Measurements from ENCODE around the gene FGL2.

Gene FGL2

GRCh38 chr7:77199013-77199966 is at the start of gene FGL2:
Gene FGL2, minus strand, starts transcription at chr7:77199819. Its CDS starts 26 bp downstream, at chr7:77199793.
- TF ChIP-seq, protein P1, sequence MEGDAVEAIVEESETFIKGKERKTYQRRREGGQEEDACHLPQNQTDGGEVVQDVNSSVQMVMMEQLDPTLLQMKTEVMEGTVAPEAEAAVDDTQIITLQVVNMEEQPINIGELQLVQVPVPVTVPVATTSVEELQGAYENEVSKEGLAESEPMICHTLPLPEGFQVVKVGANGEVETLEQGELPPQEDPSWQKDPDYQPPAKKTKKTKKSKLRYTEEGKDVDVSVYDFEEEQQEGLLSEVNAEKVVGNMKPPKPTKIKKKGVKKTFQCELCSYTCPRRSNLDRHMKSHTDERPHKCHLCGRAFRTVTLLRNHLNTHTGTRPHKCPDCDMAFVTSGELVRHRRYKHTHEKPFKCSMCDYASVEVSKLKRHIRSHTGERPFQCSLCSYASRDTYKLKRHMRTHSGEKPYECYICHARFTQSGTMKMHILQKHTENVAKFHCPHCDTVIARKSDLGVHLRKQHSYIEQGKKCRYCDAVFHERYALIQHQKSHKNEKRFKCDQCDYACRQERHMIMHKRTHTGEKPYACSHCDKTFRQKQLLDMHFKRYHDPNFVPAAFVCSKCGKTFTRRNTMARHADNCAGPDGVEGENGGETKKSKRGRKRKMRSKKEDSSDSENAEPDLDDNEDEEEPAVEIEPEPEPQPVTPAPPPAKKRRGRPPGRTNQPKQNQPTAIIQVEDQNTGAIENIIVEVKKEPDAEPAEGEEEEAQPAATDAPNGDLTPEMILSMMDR (IDR thresholded peaks at IDR 0.05; ENCODE audit: borderline replicate concordance, control extremely low read depth, extremely low read depth, insufficient read depth, missing control alignments): no peak
- no peak for DNase-seq (ENCODE audit: low spot score)
- in situ Hi-C loops (cut with MboI; ENCODE audit: low sequenced_read_pairs, unreplicated experiment): no loop called here

GRCh38 chr7:77248154-77248553 is 48.5 kb upstream of the FGL2 start:
- TF ChIP-seq, protein P1 (IDR thresholded peaks at IDR 0.05; ENCODE audit: borderline replicate concordance, control extremely low read depth, extremely low read depth, insufficient read depth, missing control alignments): no peak
- no peak for DNase-seq (ENCODE audit: low spot score)
- in situ Hi-C loops (cut with MboI; ENCODE audit: low sequenced_read_pairs, unreplicated experiment): loop anchor here (5.0 to 10.0 kb wide), 2 partner anchors 84 to 123 kb away; partner anchors contain the start of gene CCDC146

- TF ChIP-seq, protein P1 (IDR thresholded peaks at IDR 0.05; ENCODE audit: borderline replicate concordance, control extremely low read depth, extremely low read depth, insufficient read depth, missing control alignments): peak; percentile 63
- in situ Hi-C loops (cut with MboI; ENCODE audit: low sequenced_read_pairs, unreplicated experiment): loop anchor here (5.0 to 10.0 kb wide), 2 partner anchors 85 to 123 kb away; partner anchors contain the start of gene CCDC146
- DNase-seq (ENCODE audit: low spot score): peak; percentile 69
These were observed 47.7 kb upstream of the FGL2 start for GRCh38 chr7:77247206-77247850.

GRCh38 chr7:77246026-77246640 is 46.5 kb upstream of the FGL2 start:
- DNase-seq (ENCODE audit: low spot score): no peak
- in situ Hi-C loops (cut with MboI; ENCODE audit: low sequenced_read_pairs, unreplicated experiment): loop anchor here (5.0 to 10.0 kb wide), 2 partner anchors 86 to 121 kb away; partner anchors contain the start of gene CCDC146

DNA sequence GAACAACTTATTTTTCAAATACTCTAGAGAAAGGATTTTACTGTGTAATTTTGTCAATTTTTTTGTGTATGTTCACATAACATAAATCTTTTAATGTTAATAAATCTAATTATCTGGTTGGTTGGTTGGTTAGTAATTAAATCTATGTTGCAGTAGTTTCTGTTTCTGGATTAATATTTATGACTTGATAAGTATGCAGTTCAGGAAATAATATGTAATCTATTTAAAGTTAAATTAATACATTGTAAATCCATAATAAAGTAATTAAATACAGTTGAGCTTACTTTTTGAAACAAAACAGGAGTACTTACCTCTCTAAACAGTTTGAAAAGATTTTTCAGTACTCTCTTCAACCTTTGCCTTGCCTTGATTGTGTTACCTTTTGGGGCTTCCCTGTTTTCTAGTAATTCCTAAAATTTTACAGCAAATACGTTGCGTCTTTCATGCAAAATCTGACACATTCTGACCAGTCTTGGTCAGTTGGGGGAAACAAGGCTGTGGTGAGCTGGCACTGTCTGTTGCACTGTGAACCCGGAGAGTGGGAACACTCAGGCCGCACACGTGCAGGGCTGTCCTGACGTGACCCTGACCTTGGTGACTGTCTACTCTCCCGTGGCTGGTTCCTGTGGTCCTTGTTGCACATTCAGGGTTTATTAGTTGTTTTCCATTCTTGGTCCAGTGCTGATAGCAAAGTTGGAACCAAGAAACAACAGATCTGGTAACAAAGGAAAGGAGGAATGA is 45.6 kb upstream of the FGL2 start:
- TF ChIP-seq, protein P1 (IDR thresholded peaks at IDR 0.05; ENCODE audit: borderline replicate concordance, control extremely low read depth, extremely low read depth, insufficient read depth, missing control alignments): no peak
- DNase-seq (ENCODE audit: low spot score): no peak
- in situ Hi-C loops (cut with MboI; ENCODE audit: low sequenced_read_pairs, unreplicated experiment): loop anchor here (5.0 to 10.0 kb wide), 2 partner anchors 87 to 120 kb away; partner anchors contain the start of gene CCDC146

More at GRCh38 chr7:77246026-77246640, 46.5 kb upstream of the FGL2 start:
- TF ChIP-seq, protein P1 (IDR thresholded peaks at IDR 0.05; ENCODE audit: borderline replicate concordance, control extremely low read depth, extremely low read depth, insufficient read depth, missing control alignments): no peak
